Uterus (tissue), 4 donors: ENCODE data around the gene CPM. TPM values are rescaled to one million over a fixed set of nuclear protein-coding genes. Genes with fewer than 3 reads are reported as not detected.

Experiments
- DNase-seq, 2 donors: peaks; one replicate each; pipeline ENCODE4 v3.0.0-alpha.2; 2019 to 2020
- H3K27ac ChIP-seq, 2 donors: fragments of 200-600 bp; sonication (generic); 1 replicate in 1 of 2; 2 replicates in 1 of 2; pipeline ENCODE4 v1.5.1; 2016 to 2018
- H3K27me3 ChIP-seq, 2 donors: fragments of 200-600 bp; sonication (generic); one replicate each; pipeline ENCODE4 v1.5.1; 2018 to 2019; ENCODE audit warnings: control low read depth in 1 of 2
- H3K36me3 ChIP-seq, 2 donors: fragments of 200-600 bp; sonication (generic); one replicate each; pipeline ENCODE4 v1.5.1; 2019; ENCODE audit warnings: control low read depth in 1 of 2
- H3K4me1 ChIP-seq, 2 donors: fragments of 200-600 bp; sonication (generic); one replicate each; pipeline ENCODE4 v1.5.1; 2018 to 2019; ENCODE audit warnings: control low read depth in 1 of 2
- H3K4me3 ChIP-seq, 2 donors: fragments of 200-600 bp; sonication (generic); 1 replicate in 1 of 2; 2 replicates in 1 of 2; pipeline ENCODE4 v1.5.1; 2018 to 2019; ENCODE audit warnings: mild to moderate bottlenecking in 1 of 2
- H3K9me3 ChIP-seq, 2 donors: fragments of 200-600 bp; sonication (generic); one replicate each; pipeline ENCODE4 v1.5.1; 2019; ENCODE audit warnings: control low read depth in 1 of 2
- POLR2A ChIP-seq, 2 donors: fragments of 450-650 bp; IDR thresholded peaks; one replicate each; pipeline ENCODE4 v1.6.1; 2016; ENCODE audit warnings: antibody characterized with exemption in 2 of 2, mild to moderate bottlenecking in 1 of 2, moderate library complexity in 1 of 2
- intact Hi-C: fragments of 100-400 bp; cut with DNase I; formaldehyde crosslinking; loops from one replicate; pipeline ENCODE4 v1.15.1; 2023; ENCODE audit warnings: low total_unique reads
- total RNA-seq, 4 donors: library from RNA; depleted of rRNA in 3 of 4; stranded (reverse); fragments of >200 nt in 3 of 4; gene quantifications; one replicate each; pipeline versions ENCODE4 v1.1.0 to v1.2.4, GENCODE V29; 2014 to 2023
- TF ChIP-seq, protein P1 (sequence below), 4 experiments: fragments of 200-600 bp in 2 of 4; fragments of 450-650 bp in 2 of 4; sonication (generic) in 2 of 4; IDR thresholded peaks; one replicate each; pipeline ENCODE4 v1.5.1; 2016 to 2019; ENCODE audit warnings: antibody characterized with exemption in 4 of 4, mild to moderate bottlenecking in 2 of 4, moderate library complexity in 1 of 4
- donor health status: DM: yes; HTN: yes; CAD: no.

The CPM gene
- total RNA-seq, 4 donors from 2014 or later, result 4.4 to 20.0 (median 10.7) TPM

- Histone ChIP-seq H3K9me3 (no peaks in the 10 kb centered on the region), H3K27me3 (no peaks in the 10 kb centered on the region), H3K27ac (no peak overlapping the region), H3K4me1 (no peaks in the 10 kb centered on the region), H3K36me3 (no peaks in the 10 kb centered on the region), H3K4me3 (no peak overlapping the region)
- intact Hi-C loops, result no loop called here
- no peak for TF ChIP-seq POLR2A (IDR thresholded peaks at IDR 0.05)
- TF ChIP-seq, protein P1, sequence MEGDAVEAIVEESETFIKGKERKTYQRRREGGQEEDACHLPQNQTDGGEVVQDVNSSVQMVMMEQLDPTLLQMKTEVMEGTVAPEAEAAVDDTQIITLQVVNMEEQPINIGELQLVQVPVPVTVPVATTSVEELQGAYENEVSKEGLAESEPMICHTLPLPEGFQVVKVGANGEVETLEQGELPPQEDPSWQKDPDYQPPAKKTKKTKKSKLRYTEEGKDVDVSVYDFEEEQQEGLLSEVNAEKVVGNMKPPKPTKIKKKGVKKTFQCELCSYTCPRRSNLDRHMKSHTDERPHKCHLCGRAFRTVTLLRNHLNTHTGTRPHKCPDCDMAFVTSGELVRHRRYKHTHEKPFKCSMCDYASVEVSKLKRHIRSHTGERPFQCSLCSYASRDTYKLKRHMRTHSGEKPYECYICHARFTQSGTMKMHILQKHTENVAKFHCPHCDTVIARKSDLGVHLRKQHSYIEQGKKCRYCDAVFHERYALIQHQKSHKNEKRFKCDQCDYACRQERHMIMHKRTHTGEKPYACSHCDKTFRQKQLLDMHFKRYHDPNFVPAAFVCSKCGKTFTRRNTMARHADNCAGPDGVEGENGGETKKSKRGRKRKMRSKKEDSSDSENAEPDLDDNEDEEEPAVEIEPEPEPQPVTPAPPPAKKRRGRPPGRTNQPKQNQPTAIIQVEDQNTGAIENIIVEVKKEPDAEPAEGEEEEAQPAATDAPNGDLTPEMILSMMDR (IDR thresholded peaks at IDR 0.05), result no peak
- no peak for DNase-seq
These were observed 61.0 kb downstream of the CPM start for GRCh38 chr12:68871921-68872320.

DNA sequence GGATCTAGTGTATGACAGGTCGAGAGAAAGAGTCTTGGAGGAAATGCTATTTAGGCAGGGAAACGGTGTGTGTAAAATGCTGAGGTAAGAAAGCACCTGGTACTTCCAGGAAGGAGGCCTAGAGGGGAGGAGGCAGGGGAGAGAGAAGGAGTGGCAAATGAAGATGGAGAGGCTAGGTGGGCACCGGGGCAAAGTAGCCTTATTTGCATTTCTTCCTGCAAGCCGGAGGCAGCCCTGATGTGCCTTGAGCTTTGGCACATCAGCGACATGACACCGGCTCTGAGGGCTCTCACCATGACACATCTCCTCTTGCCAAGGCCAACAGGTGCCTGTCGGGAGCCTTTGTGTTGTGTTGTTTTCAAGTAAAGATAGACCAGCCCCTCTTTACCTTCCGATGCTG is 61.6 kb downstream of the CPM start:
- H3K36me3 ChIP-seq, result no peaks in the 10 kb centered on the region
- H3K27me3 ChIP-seq, result no peaks in the 10 kb centered on the region
- H3K4me3 ChIP-seq, result no peak overlapping the region
- H3K4me1 ChIP-seq, result no peaks in the 10 kb centered on the region
- no peak overlapping the region for H3K27ac ChIP-seq
- H3K9me3 ChIP-seq, result no peaks in the 10 kb centered on the region
- intact Hi-C loops, result no loop called here
- TF ChIP-seq, protein P1 (IDR thresholded peaks at IDR 0.05), result no peak
- TF ChIP-seq POLR2A (IDR thresholded peaks at IDR 0.05), result no peak
- DNase-seq, result no peak

DNA sequence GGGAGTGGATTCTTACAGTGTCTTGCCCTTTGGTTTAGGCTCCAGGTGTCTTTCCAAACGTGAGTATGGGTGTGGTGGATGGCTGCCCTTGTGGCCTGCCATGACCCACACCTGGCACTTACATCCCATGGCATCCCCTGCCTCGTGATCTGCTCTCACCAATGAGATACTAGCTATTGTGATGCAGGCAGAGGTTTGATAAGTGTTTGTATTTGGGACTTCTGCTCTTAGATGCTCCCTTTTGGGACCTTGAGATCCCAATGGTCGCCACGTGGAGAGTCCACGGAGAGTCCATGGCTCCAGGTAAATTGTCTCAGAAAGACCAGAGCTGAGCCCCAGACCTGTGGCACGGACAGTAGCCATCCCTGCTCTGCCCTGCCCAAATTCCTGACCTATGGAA is 62.5 kb downstream of the CPM start:
- H3K27me3 ChIP-seq, result no peaks in the 10 kb centered on the region
- intact Hi-C loops, result no loop called here

DNA sequence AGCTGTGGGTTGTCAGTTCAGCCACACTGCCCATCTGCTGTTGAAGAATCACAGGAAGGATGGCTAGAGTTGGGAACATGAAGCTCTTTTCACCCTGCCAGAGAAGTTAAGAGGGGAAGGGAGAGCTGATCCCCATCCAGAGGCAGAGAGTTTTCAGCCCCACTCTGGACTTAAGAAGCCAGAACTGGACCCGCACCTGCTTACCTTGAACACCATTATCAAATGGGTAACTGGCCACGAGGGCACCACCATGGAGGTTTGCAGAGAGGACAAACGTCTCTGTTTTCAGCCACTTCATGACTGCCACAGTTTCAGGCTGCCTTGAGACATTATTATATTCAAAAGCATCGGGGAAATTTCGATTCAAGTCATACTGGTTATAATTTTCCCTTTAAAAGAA is 63.0 kb downstream of the CPM start:
- Histone ChIP-seq H3K27ac (no peak overlapping the region), H3K9me3 (no peaks in the 10 kb centered on the region), H3K27me3 (no peaks in the 10 kb centered on the region), H3K4me1 (no peaks in the 10 kb centered on the region), H3K36me3 (no peaks in the 10 kb centered on the region), H3K4me3 (no peak overlapping the region)
- intact Hi-C loops, result no loop called here
- TF ChIP-seq, protein P1 (IDR thresholded peaks at IDR 0.05), result no peak
- no peak for TF ChIP-seq POLR2A (IDR thresholded peaks at IDR 0.05)
- no peak for DNase-seq

More for the DNA sequence above, 62.5 kb downstream of the CPM start:
- no peak for DNase-seq
- Histone ChIP-seq H3K4me3 (no peak overlapping the region), H3K27ac (no peak overlapping the region), H3K4me1 (no peaks in the 10 kb centered on the region), H3K36me3 (no peaks in the 10 kb centered on the region), H3K9me3 (no peaks in the 10 kb centered on the region)
- TF ChIP-seq, protein P1 (IDR thresholded peaks at IDR 0.05), result no peak
- TF ChIP-seq POLR2A (IDR thresholded peaks at IDR 0.05), result no peak

DNA sequence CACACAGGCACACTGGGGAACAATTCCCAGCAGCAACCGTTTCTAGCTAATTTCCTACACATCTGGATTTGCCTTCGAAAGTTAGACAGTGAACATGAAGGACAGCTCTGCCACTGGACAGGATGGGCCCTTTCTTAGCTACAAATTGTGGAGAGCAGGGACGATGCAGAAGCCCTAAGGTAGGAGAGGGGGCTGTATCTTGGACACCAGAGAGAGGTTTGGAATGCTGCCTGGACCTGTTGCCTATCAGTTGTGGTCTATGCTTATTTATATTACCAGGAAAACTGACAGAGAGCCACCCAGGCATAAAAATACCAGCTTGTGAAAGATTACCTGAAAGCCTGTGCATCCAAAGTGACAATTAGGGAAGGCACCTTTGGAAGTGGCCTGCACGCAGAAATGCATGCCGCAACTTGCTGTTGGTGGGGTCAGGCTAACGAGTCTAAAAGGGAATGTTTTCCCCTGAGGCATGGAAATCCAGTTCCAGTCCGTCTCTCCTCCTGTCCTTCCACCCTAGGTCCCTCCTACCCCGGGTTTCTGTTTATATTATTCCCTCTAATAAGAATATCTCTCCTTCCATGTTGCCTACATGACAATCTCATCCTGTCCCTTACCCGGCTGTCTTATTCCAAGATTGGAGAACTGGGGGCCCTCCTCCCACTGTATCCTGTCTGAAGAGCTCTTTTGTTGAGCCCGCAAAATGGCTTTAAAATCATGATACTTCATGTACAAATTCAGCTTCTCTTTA is 64.8 kb downstream of the CPM start:
- Histone ChIP-seq H3K36me3 (no peaks in the 10 kb centered on the region), H3K4me3 (no peak overlapping the region), H3K27me3 (no peaks in the 10 kb centered on the region), H3K9me3 (no peaks in the 10 kb centered on the region), H3K4me1 (no peaks in the 10 kb centered on the region), H3K27ac (no peak overlapping the region)
- no peak for TF ChIP-seq POLR2A (IDR thresholded peaks at IDR 0.05)
- TF ChIP-seq, protein P1 (IDR thresholded peaks at IDR 0.05), result no peak
- no peak for DNase-seq
- intact Hi-C loops, result no loop called here
